ENCODE results near the gene SRRT.
"Not testable (repeated sequence)": the region's sequence is repeated elsewhere in the genome, so short reads cannot be mapped to it uniquely, and the experiment has no call there.

SRRT gene

GRCh38 chr7:100874577-100875355 is at the start of gene SRRT:
Gene SRRT (plus strand): TSS chr7:100875103. CDS start chr7:100875591, 488 bp downstream.
- peak; percentile 98 for DNase-seq (ENCODE audit: low read depth in 2 of 2)

- DNase-seq (ENCODE audit: low read depth in 2 of 2): no peak
Measured at GRCh38 chr7:100825215-100825671, 49.7 kb upstream of the SRRT start.

GRCh38 chr7:100825751-100826513 is 49.0 kb upstream of the SRRT start:
- DNase-seq (ENCODE audit: low read depth in 2 of 2): no peak

- DNase-seq (ENCODE audit: low read depth in 2 of 2): no peak
Measured at GRCh38 chr7:100826514-100827329, 48.2 kb upstream of the SRRT start.

- no peak for DNase-seq (ENCODE audit: low read depth in 2 of 2)
Measured at GRCh38 chr7:100827330-100828226, 47.3 kb upstream of the SRRT start, which contains the start of gene EPHB4. Gene EPHB4 (minus strand): TSS chr7:100827523. CDS start chr7:100827030, 493 bp downstream.

- no peak for DNase-seq (ENCODE audit: low read depth in 2 of 2)
Measured at GRCh38 chr7:100829150-100829716, 45.7 kb upstream of the SRRT start.

- no peak for DNase-seq (ENCODE audit: low read depth in 2 of 2)
Measured at GRCh38 chr7:100830396-100830795, 44.5 kb upstream of the SRRT start.

- DNase-seq (ENCODE audit: low read depth in 2 of 2): no peak
Measured at GRCh38 chr7:100832281-100832633, 42.6 kb upstream of the SRRT start.

GRCh38 chr7:100835903-100836811 is 38.7 kb upstream of the SRRT start:
- DNase-seq (ENCODE audit: low read depth in 2 of 2): no peak

GRCh38 chr7:100836812-100837098 is 38.1 kb upstream of the SRRT start:
- DNase-seq (ENCODE audit: low read depth in 2 of 2): no peak

GRCh38 chr7:100837099-100837836 is 37.6 kb upstream of the SRRT start:
- peak; percentile 68 to 76 for DNase-seq (ENCODE audit: low read depth in 2 of 2)

GRCh38 chr7:100839361-100839760 is 35.5 kb upstream of the SRRT start:
- DNase-seq (ENCODE audit: low read depth in 2 of 2): no peak

GRCh38 chr7:100840470-100841100 is 34.3 kb upstream of the SRRT start:
- no peak for DNase-seq (ENCODE audit: low read depth in 2 of 2)

- no peak for DNase-seq (ENCODE audit: low read depth in 2 of 2)
Measured at GRCh38 chr7:100847360-100847759, 27.5 kb upstream of the SRRT start.

- DNase-seq (ENCODE audit: low read depth in 2 of 2): peak; percentile 76 to 86
Measured at GRCh38 chr7:100852048-100852872, 22.6 kb upstream of the SRRT start, which contains the start of gene SLC12A9. Gene SLC12A9 (plus strand): TSS chr7:100852713. CDS start chr7:100854198, 1,485 bp downstream.

- no peak for DNase-seq (ENCODE audit: low read depth in 2 of 2)
Measured at GRCh38 chr7:100854146-100854895, 20.6 kb upstream of the SRRT start.

GRCh38 chr7:100854899-100855298 is 20.0 kb upstream of the SRRT start:
- not testable (repeated sequence) for DNase-seq (ENCODE audit: low read depth in 2 of 2)

Data from stimulated activated CD4-positive, alpha-beta T cell treated with anti-CD3 and anti-CD28 coated beads, Interleukin-15, amount 100 ng/mL, for 48 hours (primary cell).